ENCODE measurements around the gene TNNI3K.

TNNI3K gene

DNA sequence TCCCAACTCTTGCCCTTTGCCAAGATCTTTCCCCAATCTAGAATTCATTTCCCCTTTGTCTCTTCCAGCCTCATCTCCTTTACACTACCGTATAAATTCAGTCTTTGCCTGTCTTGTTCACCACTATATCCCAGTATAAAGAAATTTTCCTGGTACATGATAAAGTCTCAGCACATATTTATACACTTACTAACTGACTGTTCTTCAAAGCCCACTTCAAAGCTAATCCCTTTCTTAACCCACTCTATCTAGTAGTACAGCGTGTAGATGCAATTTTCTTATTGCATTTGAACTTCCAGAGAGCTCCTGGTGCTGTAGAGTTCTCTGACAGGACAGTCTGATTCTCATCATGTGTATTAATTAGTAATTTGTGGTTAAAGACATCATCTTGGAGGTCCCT is 199.1 kb downstream of the TNNI3K start:
- no peak for DNase-seq (ENCODE audit: low spot score)

DNA sequence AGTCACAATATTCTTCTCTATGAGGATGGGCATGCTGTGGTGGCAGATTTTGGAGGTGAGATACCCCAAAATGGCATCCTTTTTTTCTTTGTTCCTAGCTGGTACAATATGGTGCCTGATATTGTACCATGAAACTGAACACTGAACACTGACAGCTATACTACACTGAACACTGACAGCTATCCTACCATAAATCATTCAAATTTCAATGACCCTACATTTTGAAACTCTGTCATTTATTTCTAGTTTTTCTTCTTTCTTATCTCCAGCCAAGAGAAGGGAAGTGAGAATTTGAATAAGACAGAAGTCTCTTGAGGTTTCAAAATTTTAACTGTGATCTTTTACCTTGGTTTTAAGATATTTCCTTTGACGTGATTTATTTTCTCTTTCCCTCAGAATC is 200.9 kb downstream of the TNNI3K start:
- no peak for DNase-seq (ENCODE audit: low spot score)

DNA sequence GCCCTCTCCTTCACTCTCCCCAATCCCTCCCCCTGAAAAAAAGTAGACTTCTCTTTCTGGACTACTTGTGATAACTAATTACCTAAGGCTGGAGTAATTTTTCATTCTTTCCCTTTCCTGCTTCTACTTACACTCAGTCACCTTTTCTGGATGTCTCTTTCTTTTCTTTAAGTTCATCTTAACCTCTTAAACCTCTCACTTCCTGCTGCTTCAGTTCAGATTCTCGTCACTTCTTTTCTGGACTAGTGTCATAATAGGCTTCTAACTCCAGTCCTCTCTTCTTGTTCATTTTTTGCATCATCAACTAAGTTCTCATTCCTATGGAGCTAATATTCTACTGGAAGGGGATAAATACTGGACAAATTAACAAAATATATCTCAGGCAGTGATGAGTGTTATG is 201.8 kb downstream of the TNNI3K start:
- DNase-seq (ENCODE audit: low spot score): no peak

DNA sequence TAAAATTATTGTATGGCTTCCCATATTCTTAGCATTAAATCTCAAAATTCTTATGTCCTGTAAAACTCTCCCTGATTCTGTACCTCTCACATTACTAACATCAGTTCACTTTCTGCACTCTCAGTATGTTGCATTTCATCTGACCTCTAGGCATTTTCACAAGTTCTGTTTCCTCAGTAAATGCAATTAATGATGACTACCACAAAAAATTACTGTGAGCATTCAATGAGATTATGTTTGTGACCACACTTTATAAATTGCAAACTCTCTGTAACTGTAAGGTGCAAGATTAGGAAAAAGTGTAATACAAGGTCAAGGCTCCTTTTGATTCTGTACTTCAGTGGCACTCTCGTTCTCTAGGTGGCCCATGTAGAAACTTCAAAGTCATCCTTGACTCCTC is 216.8 kb downstream of the TNNI3K start:
- DNase-seq (ENCODE audit: low spot score): no peak

DNA sequence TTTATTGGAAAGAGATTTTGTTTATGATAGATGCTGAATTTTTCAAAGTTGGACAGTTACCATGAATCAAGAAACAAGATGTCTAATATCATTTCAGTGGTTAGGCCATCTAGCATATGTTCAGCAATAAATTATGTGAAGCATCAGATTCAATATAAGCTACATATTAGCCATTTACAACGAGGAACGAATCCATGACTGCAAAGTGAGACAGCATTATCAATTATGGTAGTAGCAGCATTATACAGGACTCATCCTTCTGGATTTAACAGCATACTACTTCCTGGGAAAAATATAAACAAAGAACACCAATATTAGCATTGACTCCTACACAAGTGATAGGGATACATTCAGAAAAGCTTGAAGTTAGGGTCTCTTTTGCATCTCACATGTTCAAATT is 218.1 kb downstream of the TNNI3K start:
- DNase-seq (ENCODE audit: low spot score): no peak

DNA sequence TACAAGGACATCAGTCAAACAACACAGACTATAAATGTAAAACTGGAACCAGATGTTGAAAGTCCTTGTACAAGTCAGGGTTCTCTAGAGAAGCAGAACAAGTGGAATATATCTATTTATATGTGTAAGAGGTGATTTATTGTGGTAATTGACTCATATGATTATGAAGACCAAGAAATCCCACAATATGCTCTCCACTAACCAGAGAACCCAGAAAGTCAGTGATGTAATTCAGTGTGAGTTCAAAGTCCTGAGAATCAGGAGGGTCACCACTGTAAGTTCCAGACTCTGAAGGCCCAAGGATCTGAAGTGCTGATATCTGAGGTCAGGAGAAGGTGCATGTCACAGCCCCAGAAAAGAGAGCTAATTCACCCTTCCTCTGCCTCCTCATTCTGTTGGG is 220.2 kb downstream of the TNNI3K start:
- DNase-seq (ENCODE audit: low spot score): no peak

DNA sequence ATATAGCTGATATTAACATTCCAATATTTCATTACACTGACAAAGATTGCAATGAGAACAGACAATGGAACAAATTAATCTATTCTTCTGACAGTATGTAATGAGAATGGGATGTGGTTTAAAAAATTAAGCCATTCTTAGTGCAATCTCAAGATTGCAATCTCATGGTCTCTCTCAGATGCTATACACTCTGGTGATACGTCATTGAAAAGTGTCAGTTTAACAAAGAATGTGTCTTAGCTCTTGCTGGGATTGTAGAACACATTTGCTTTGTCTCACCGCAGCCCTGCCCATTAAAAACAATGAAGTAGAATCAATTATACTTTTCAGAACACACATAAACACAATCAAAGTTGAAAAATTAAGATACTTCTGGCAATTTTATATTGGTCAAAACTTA is 222.1 kb downstream of the TNNI3K start:
- no peak for DNase-seq (ENCODE audit: low spot score)

DNA sequence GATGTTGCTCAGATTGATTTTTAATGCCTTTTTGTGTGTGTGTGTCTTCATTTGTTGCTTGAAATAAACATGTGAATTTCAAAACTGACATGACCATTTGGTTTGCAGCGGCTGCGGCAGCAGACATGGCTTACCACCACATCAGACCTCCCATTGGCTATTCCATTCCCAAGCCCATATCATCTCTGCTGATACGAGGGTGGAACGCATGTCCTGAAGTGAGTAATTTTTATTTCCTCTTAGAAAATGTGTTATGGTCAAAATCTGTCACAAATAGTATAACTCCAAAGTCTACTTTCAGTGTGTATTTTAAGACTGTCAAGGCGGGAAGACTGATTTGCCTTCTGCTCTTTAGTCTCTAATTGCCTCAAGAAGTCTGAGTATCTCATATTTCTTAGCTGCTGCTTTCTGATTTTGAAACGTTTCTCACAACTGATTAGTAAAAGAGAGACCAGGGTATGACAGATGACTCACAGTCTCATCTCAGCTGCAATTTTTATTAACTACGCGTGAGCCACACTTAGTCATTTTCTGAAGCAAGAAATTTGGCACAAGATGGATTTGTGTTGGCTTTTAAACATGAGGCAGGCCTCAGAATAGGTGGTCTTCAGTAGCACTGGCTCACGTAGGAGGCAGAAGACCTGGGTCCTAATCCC is 228.3 kb downstream of the TNNI3K start:
- DNase-seq (ENCODE audit: low spot score): no peak

DNA sequence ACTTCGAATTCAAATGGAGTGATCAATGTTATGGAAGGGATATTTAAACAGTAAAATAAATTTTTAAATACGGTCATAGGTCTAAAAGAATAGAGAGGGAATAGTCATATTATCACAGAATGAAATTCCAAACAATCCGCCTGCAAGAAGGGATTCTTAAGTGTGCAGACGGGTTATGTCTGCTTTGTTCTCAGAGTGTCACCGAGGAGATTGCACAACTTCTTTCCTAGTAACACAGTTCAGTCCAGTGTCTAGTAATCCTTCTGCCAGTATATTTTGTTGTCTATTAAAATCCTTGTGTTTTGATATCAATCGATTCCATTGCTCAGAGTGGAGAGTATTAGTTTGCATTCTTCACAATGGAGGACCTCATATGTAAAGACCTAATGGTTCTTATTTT is 228.8 kb downstream of the TNNI3K start:
- no peak for DNase-seq (ENCODE audit: low spot score)

DNA sequence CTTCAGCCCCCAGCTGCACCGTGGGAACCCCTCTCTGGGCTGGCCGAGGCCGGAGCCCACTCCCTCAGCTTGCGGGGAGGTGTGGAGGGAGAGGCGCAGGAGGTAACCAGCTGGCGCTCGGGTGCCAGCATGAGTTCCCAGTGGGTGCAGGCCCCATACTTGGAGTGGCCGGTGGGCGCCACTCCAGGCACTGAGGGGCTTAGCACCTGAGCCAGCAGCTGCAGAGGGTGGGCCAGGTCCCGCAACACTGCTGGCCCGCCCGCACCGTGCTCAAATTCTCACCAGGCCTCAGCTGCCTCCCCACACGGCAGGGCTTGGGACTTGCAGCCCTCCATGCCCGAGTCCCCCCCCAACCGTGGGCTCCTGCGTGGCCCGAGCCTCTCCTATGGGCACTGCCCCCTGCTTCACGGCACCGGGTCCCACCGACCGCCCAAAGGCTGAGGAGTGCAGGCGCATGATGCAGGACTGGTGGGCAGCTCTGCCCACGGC is 230.1 kb downstream of the TNNI3K start:
- no peak for DNase-seq (ENCODE audit: low spot score)

DNA sequence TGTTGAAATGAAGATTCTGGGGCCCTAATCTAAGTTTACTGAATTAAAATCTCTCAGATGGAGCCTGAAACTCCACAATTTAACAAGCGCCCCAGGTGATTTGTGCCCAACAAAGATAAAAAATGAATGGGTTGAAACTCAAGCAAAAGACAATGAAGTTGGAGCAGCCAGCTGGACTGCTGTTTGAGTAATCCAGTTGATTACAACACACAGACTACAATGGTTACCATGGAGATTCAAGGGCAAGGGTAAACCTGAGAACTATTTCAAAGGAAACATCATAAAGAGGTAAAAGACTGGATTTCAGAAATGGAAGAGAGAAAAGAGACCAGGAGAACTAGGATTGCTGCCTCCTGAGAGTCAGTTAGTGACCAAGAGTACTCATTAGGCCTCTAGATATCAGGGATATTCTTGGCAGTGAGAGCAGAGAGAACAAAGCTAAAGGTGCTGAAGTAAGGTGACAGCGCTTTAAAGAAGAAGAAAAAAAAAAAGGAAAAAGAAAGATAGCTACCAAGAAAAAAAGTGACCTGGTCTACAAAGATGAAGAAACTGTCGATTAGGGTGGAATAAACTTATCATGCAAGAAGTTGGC is 232.7 kb downstream of the TNNI3K start:
- DNase-seq (ENCODE audit: low spot score): no peak

DNA sequence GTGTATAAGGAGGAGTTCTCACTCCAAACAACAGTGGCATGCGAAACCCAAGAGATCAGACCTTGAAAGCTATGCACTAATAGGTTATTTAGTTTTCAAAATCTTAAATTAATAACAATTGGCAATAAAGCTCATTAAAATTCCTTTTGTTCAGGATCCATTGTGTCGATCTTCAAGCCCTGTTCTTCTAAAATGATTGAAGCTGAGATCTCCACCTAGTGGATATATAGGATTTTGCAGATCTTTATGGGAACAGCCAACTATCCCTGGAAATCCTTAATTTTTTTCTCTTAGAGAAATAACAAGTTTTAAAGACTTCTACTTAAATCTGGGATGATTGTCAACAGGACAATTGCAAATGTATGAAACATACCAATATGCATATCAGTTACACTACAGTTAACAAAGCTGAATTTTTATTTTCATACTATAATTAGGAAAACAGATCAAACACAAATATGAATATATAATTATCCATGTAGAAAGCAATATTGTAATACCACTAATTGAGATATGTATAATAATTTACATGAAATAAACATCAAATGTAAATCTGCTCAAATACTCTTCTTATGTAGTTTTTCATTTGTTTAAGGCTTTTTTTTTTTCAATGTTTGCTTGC is 233.9 kb downstream of the TNNI3K start:
- DNase-seq (ENCODE audit: low spot score): peak; percentile 49

DNA sequence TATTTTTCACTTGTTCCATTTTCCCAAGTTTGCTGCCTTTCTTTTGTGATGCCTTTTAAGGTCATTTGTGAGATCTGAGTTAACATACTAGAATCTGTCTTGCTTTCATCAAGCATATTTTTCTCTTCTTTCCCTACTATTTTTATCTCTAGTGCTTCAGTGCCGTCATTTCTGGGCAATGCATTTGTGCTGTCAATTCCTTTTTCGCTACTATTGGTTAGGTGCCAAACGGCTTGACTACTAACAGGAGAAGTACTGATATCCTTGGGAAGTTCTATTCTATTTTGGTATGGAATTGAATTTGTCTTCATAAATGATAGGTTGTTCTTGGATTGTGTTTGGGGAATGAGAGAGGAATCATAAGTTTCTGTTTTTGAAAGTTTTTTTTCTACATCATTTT is 235.1 kb downstream of the TNNI3K start:
- DNase-seq (ENCODE audit: low spot score): no peak

DNA sequence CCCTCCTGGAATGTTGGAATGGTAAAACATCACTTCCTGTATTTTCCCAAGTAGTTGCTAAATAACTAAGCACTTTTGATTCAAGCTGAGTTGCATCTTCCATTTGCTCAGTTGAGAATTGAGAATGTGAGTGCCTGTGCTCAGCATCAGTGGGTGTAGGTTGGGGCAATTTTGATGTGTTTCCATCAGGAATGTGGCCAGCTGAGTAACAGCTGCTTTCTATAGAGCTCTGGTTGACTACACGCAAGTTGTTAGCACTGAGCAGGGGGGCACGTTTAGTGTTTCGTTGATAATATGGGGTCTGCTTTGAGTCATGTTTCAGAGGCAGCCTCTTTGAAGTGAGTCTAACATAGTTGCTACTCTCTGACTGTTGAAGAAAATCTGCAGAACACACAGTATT is 235.7 kb downstream of the TNNI3K start:
- DNase-seq (ENCODE audit: low spot score): no peak

DNA sequence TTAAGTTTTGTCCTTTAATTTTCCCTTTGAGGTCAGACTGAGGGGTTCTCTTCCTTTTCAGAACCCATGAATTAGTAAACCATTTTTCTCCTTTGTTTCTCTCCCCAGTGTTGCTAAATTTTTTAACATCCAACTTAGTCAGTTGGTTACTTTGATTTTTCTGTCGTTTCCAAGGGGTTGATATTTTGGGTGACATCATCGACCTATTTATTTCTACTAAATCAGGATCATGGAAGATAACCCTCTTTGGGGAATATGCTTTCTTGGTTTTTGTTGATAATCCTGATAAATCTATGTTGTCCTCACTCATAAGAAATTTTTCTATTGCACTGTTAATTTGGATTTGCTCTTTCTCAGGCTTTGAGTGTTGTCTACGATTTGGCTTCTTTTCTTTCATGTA is 236.3 kb downstream of the TNNI3K start:
- DNase-seq (ENCODE audit: low spot score): no peak

DNA sequence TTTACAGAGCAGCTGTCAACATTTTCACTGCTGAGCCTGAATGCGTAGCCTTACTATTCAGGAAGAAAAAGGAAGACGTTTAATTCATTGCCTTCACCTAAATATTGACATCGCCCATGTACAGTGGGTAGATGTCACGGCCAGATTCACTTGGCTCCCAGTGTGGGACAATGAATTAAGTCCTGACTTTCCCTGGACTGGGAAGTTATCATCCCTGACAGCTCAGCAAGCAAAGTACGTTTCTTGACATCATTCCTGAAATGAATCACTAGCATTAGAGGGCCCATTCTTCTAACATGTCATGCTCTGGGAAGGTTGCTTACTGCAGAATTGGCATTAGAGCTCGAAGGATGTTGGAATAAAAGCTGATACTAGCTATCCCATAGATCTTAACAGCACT is 239.4 kb downstream of the TNNI3K start:
- DNase-seq (ENCODE audit: low spot score): no peak

DNA sequence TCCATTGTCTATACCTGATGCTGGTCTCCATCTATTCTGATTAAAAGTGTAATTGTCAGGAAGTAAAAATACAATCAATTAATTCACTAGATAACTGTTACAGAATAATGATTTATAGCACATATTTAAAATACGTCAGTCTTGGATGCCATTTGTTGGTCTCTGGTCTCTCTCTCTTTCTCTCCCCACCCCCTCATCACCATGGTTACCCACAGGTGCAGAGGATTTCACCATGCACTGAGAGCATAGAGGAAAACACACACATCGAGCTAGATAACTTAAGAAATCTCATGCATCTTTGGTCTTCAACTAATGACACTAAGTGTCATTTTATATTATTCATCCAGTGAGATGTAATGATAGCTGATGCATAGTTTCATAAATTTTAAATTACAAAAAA is 243.8 kb downstream of the TNNI3K start:
- DNase-seq (ENCODE audit: low spot score): no peak

DNA sequence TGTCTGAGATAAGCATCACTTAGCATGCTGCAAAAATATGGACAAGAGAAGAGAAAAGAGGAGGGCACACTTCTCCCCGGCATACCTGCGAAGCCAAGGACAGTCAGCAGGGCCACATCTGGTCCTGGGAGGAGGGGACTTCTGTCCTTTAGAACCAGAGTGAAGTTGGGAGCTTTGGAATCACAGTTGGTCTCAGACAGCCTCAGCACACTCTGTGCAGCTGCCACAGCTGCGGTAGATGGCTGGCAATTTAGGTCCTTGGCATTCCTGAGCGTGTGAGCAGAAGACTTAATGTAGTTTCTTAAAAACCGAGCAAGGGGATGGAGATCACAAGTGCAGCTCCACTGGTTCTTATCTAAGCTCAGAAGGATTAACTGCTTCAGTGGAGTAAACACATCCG is 244.9 kb downstream of the TNNI3K start:
- no peak for DNase-seq (ENCODE audit: low spot score)

DNA sequence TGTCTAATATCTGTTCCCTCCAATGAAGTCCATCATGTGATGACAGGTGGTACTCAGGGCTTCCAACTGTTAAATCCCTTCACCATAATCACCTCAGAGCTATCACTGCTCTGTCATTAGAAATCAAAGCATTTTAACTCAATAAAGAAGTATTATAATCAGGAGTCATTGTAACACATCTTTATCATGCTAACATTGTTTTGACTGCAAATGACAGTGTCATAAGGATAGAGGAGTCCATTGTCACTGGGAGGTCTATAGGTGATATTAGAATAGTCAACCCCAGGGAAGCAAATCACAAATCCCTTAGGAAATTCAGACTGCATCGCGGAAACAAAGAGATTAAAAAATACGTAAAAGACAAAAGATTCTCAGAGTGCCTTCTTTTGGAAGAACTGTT is 246.4 kb downstream of the TNNI3K start:
- no peak for DNase-seq (ENCODE audit: low spot score)

DNA sequence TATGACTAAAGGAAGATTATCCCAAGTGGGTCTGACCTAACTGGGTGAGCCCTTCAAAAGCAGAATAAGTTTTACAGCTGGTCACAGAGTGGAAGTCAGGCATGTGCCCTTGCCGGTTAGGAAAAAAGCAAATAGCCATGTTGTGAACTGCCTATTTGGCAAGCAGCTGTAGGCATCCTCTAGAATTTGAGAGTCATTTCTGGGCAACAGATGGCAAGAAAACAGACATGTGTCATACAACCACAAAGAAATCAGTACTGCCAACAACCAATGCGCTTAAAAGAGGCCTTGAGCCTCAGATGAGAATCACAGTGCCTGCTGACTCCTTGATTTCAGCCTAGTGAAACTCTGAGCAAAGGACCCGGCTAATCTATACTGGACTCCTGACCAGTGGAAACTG is 250.4 kb downstream of the TNNI3K start:
- no peak for DNase-seq (ENCODE audit: low spot score)

DNA sequence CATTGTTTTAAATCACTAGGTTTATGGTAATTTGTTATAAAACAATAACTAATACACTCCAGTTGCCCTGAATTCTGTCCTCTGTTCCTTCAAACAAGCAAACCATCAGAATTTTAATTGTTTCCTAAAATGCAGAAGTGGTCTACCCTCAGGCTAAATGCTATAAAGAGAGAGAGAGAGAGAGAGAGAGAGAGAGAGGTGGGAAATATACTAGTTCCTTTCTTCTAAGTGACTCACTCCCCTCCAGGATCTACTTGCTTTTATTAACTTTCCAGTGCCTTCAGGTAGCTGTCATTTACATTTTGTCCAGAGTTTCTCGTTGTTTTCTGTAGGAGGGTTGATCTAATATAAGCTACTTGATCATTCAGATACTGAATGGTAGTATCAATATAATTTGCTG is 250.8 kb downstream of the TNNI3K start:
- DNase-seq (ENCODE audit: low spot score): peak; percentile 42

DNA sequence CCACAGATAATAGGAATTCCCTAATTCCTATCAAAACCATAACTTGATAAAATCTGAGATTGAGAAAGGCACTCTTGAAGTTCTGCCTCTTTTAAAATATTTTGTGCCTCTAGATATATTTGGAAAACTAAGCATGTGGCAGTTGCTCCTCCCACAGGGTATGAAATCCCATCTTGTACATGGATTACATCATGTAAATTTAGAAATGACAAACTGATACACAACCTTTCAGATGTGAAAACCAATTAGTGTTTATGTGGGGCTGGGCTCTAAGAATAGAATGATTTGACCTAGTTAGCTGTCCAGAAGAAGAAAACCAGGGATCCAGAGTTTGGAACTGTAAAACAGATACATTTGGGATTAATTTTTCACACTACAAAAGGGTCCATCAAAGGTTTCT is 261.5 kb downstream of the TNNI3K start:
- no peak for DNase-seq (ENCODE audit: low spot score)

DNA sequence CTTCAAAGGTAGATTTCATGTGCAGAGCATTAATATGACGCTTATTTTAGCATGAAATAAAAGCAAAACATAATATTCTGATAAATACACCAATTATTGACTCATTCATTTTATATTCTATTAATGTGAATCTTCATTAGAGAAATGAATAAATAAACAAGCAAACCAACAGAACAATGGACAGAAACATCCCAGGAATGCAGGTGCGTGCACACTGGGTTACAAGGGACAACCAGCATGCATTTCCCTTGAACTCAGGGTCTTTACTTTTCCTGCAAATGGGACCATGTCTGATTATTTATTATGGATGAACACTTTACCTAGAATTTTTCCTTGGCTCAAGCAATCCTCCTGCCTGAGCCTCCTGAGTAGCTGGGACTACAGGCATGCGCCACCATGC is 263.7 kb downstream of the TNNI3K start:
- DNase-seq (ENCODE audit: low spot score): no peak

DNA sequence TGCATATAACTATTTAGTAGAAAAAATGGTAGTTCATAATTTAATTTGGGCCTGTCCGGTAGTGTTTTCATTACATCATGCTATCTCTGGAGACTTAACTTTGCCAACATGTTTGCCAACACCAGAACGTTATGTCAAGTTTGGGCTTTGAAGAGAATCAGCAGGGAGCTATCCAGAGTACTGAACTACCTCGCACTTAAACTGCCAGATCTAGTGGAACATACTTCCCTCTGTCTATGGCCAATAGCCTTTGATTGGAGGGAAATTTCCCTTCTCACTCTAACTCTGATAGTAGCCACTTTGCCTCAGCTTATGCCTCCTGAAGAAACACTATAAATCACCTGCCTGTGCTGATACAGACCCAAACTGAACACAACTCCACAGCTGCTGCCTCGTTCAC is 267.2 kb downstream of the TNNI3K start:
- DNase-seq (ENCODE audit: low spot score): peak; percentile 27

All from COLO829 (cell line).